IMR-90 (cell line): Measurements from ENCODE around the gene TNNC1. TPM values are rescaled to one million over a fixed set of nuclear protein-coding genes. Genes with fewer than 3 reads are reported as not detected.

ENCODE experiments used
- ATAC-seq: fragments of 200-7000 bp; cut with Tn5 transposase; 2 replicates; pipeline ENCODE4 v1.9.1; 2020; ENCODE audit warnings: low read depth, mild to moderate bottlenecking, moderate library complexity
- BruUV-seq: library from RNA; stranded (reverse); fragments of 400-500 nt; replicated peaks from 2 replicates; lab custom pipeline; 2021; lab: Mats Ljungman, UMichigan
- CTCF ChIA-PET: fragments of 300-600 bp; formaldehyde crosslinking; extraction: SDS; loops from one replicate; lab custom pipeline; 2021; ENCODE audit warnings: antibody characterized with exemption; lab: Yijun Ruan, JAX
- POLR2A ChIA-PET: fragments of 300-600 bp; sonication (Branson Sonifier 250); formaldehyde crosslinking; loops from one replicate; lab custom pipeline; 2022; ENCODE audit warnings: antibody characterized with exemption; ENCODE audit not compliant: unreplicated experiment; lab: Charles Lee
- DNase-seq: peaks from one replicate; pipeline ENCODE4 v3.0.0; 2013
- H2AFZ ChIP-seq: replicated peaks from 2 replicates; pipeline ENCODE3; 2013; ENCODE audit warnings: low read length, mild to moderate bottlenecking; ENCODE audit not compliant: poor library complexity
- H2AK5ac ChIP-seq: 2 replicates; pipeline ENCODE4 v1.6.1; 2013; ENCODE audit warnings: low read depth, low read length, inconsistent platforms
- H2AK9ac ChIP-seq: replicated peaks from 2 replicates; pipeline ENCODE3; 2013; ENCODE audit warnings: mild to moderate bottlenecking, low read depth, low read length, moderate library complexity; ENCODE audit not compliant: poor library complexity
- H2BK120ac ChIP-seq: 2 replicates; pipeline ENCODE4 v1.6.1; 2013; ENCODE audit warnings: low read depth, low read length, inconsistent platforms
- H2BK15ac ChIP-seq: 3 replicates; pipeline ENCODE4 v1.6.1; 2013; ENCODE audit warnings: low read depth, low read length, inconsistent platforms
- H2BK20ac ChIP-seq: 2 replicates; pipeline ENCODE4 v1.6.1; 2013; ENCODE audit warnings: low read depth, mild to moderate bottlenecking, inconsistent platforms, low read length, moderate library complexity
- H2BK5ac ChIP-seq: 2 replicates; pipeline ENCODE4 v1.6.1; 2013; ENCODE audit warnings: mild to moderate bottlenecking, low read depth, low read length, inconsistent platforms; ENCODE audit not compliant: poor library complexity, severe bottlenecking
- H3K14ac ChIP-seq: replicated peaks from 2 replicates; pipeline ENCODE4 v1.6.1; 2013; ENCODE audit warnings: low read depth, low read length, inconsistent platforms
- H3K18ac ChIP-seq: 2 replicates; pipeline ENCODE4 v1.6.1; 2013; ENCODE audit warnings: low read depth, low read length, control low read depth
- H3K23ac ChIP-seq: 2 replicates; pipeline ENCODE4 v1.6.1; 2013; ENCODE audit warnings: low read depth, low read length, inconsistent platforms
- H3K27ac ChIP-seq: 2 replicates; pipeline ENCODE4 v1.5.1; 2013; ENCODE audit warnings: mild to moderate bottlenecking, control low read depth, low read length; ENCODE audit not compliant: insufficient read depth
- H3K27me3 ChIP-seq: 2 replicates; pipeline ENCODE4 v1.6.1; 2013; ENCODE audit warnings: low read length; ENCODE audit not compliant: control insufficient read depth, insufficient read depth
- H3K36me3 ChIP-seq: 2 replicates; pipeline ENCODE4 v1.6.1; 2013; ENCODE audit warnings: low read length, mixed read lengths; ENCODE audit not compliant: control insufficient read depth, insufficient read depth
- H3K4ac ChIP-seq: 2 replicates; pipeline ENCODE4 v1.6.1; 2013; ENCODE audit warnings: low read depth, low read length, inconsistent platforms
- H3K4me1 ChIP-seq: 2 replicates; pipeline ENCODE4 v1.6.1; 2013; ENCODE audit warnings: low read length, mixed read lengths; ENCODE audit not compliant: control insufficient read depth, insufficient read depth
- H3K4me2 ChIP-seq: 2 replicates; pipeline ENCODE4 v1.6.1; 2013; ENCODE audit warnings: low read depth, mild to moderate bottlenecking, control low read depth, low read length, moderate library complexity
- H3K4me3 ChIP-seq: 2 replicates; pipeline ENCODE4 v1.5.1; 2013; ENCODE audit warnings: low read depth, mild to moderate bottlenecking, control low read depth, low read length, moderate library complexity; ENCODE audit not compliant: insufficient read depth
- H3K56ac ChIP-seq: 2 replicates; pipeline ENCODE4 v1.6.1; 2013; ENCODE audit warnings: low read length, inconsistent platforms; ENCODE audit not compliant: insufficient read depth; ENCODE audit errors: extremely low read depth
- H3K79me1 ChIP-seq, 2 experiments: 2 replicates each; pipeline ENCODE4 v1.6.1; 2013; ENCODE audit warnings: low read length in 2 of 2, inconsistent platforms in 1 of 2, low read depth in 1 of 2
- H3K9ac ChIP-seq: 2 replicates; pipeline ENCODE4 v1.6.1; 2013; ENCODE audit warnings: low read depth, low read length, control low read depth
- H3K9me1 ChIP-seq: 2 replicates; pipeline ENCODE4 v1.6.1; 2013; ENCODE audit warnings: low read length, inconsistent platforms; ENCODE audit not compliant: insufficient read depth
- H3K9me3 ChIP-seq: 2 replicates; pipeline ENCODE4 v1.6.1; 2013; ENCODE audit warnings: low read length; ENCODE audit not compliant: control insufficient read depth, insufficient read depth
- H4K20me1 ChIP-seq: 2 replicates; pipeline ENCODE4 v1.6.1; 2013; ENCODE audit warnings: low read length, inconsistent platforms; ENCODE audit not compliant: insufficient read depth
- H4K5ac ChIP-seq: 2 replicates; pipeline ENCODE4 v1.6.1; 2013; ENCODE audit warnings: mild to moderate bottlenecking, low read depth, low read length, control low read depth
- H4K8ac ChIP-seq, 2 experiments: 2 replicates each; pipeline ENCODE4 v1.6.1; 2013; ENCODE audit warnings: low read depth in 2 of 2, low read length in 2 of 2, control low read depth in 1 of 2, inconsistent platforms in 1 of 2
- H4K91ac ChIP-seq: 2 replicates; pipeline ENCODE4 v1.6.1; 2013; ENCODE audit warnings: low read depth, low read length, inconsistent platforms; ENCODE audit not compliant: insufficient read depth
- MAZ ChIP-seq: IDR thresholded peaks from 2 replicates; pipeline ENCODE4 v1.6.1; 2012; ENCODE audit warnings: low read depth, mild to moderate bottlenecking, low read length, improper control_type of control experiment, moderate library complexity, borderline replicate concordance
- WGBS, 2 experiments: methylation state at CpG; one replicate each; pipeline versions ENCODE4 v1.1.5 to v1.1.7; 2013; ENCODE audit warnings: missing lambda C conversion rate in 2 of 2; ENCODE audit not compliant: insufficient read length in 1 of 2; ENCODE audit errors: extremely low coverage in 2 of 2; 5-methylcytosine and 5-hydroxymethylcytosine counted together
- dilution Hi-C: fragments of 300-500 bp; cut with HindIII; formaldehyde crosslinking; loops from one replicate; pipeline ENCODE4 v1.14.3; 2018; ENCODE audit warnings: low sequenced_read_pairs; ENCODE audit not compliant: unreplicated experiment
- in situ Hi-C: fragments of 300-500 bp; cut with MboI; formaldehyde crosslinking; loops from 3 replicates; pipeline ENCODE4 v1.14.3; 2019; ENCODE audit warnings: low sequenced_read_pairs, inconsistent platforms, mixed read lengths
- intact Hi-C: fragments of 100-400 bp; cut with micrococcal nuclease; formaldehyde crosslinking; loops from 2 replicates; pipeline ENCODE4 v1.10.0; 2022
- polyA plus RNA-seq, 3 experiments: library from polyadenylated mRNA; depleted of rRNA; stranded (reverse); fragments of >200 nt; gene quantifications; 2 replicates each; pipeline ENCODE4 v1.2.3, GENCODE V29; 2012; ENCODE audit warnings: low replicate concordance in 1 of 3
- total RNA-seq: library from RNA; depleted of rRNA; stranded (reverse); fragments of >200 nt; gene quantifications from 2 replicates; pipeline ENCODE4 v1.2.3, GENCODE V29; 2012

TNNC1 gene
- total and polyA plus RNA-seq, 2 of the 4 experiments (the other 2 are of a cell fraction): 1.3 to 4.6 TPM

- Histone ChIP-seq H2AK9ac (no peak overlapping the region), H3K4me3 (no peak overlapping the region), H2BK20ac (no peak overlapping the region), H3K27me3 (peaks cover 22% of the 10 kb centered on the region), H3K4ac (no peak overlapping the region), H3K79me1 (no peaks in the 10 kb centered on the region), H2AK5ac (no peak overlapping the region), H3K23ac (no peak overlapping the region), H3K4me1 (peaks cover 4% of the 10 kb centered on the region; the same call in 1 of the 2 replicates), H2BK120ac (no peak overlapping the region), H4K5ac (no peak overlapping the region), H3K36me3 (no peaks in the 10 kb centered on the region), H2BK15ac (no peak overlapping the region), H3K56ac (no peak overlapping the region), H3K9ac (no peak overlapping the region), H3K27ac (no peak overlapping the region), H3K18ac (no peak overlapping the region), H2BK5ac (no peak overlapping the region), H4K8ac (no peak overlapping the region), H3K14ac (no peak overlapping the region), H3K4me2 (no peak overlapping the region), H3K9me3 (no peaks in the 10 kb centered on the region), H2AFZ (no peak overlapping the region), H4K91ac (no peak overlapping the region), H3K9me1 (no peaks in the 10 kb centered on the region), H4K20me1 (no peaks in the 10 kb centered on the region)
- dilution Hi-C loops: no loop called here
- no peak for TF ChIP-seq MAZ
- CTCF ChIA-PET: interaction anchor here (1.4 kb wide), 1 partner anchor 16 kb away, joined by 4 read pairs; no protein-coding TSS in a partner anchor
- no TSS peak for BruUV-seq
- DNase-seq: no peak
- POLR2A ChIA-PET: no interaction called here
- no peak for ATAC-seq
- in situ Hi-C loops: no loop called here
- intact Hi-C loops: no loop called here
- no CpG with 5 or more reads among the region's 9 CpGs for WGBS, 2 experiments
Measured at GRCh38 chr3:52430416-52430810, 23.4 kb downstream of the TNNC1 start.
